K562 (cell line): Measurements from ENCODE around the gene ANKRD13C. TPM values are rescaled to one million over a fixed set of nuclear protein-coding genes. Genes with fewer than 3 reads are reported as not detected.

Experiments
- ATF1 ChIP-seq, 2 experiments: fragments of 450-650 bp in 1 of 2; IDR thresholded peaks; 2 replicates each; pipeline ENCODE4 v1.6.1; 2016; ENCODE audit warnings: missing compliant biosample characterization in 1 of 2, missing genetic modification characterization in 1 of 2
- CBFA2T3 ChIP-seq: fragments of 450-650 bp; IDR thresholded peaks from 2 replicates; pipeline ENCODE4 v1.6.1; 2017
- DPF2 ChIP-seq: fragments of 450-650 bp; IDR thresholded peaks from 2 replicates; pipeline ENCODE4 v1.6.1; 2016
- ESRRA ChIP-seq: fragments of 450-650 bp; IDR thresholded peaks from 2 replicates; pipeline ENCODE4 v1.6.1; 2014; ENCODE audit warnings: low read depth, mild to moderate bottlenecking, moderate library complexity, borderline replicate concordance
- ESRRB ChIP-seq: fragments of 250-450 bp; sonication (Bioruptor Pico); IDR thresholded peaks from 2 replicates; pipeline ENCODE4 v1.5.0; 2020; ENCODE audit warnings: mild to moderate bottlenecking, moderate library complexity, borderline replicate concordance
- FOXA3 ChIP-seq, 2 experiments: fragments of 450-650 bp in 1 of 2; sonication (generic) in 1 of 2; formaldehyde crosslinking; IDR thresholded peaks in 1 of 2; conservative IDR thresholded peaks in 1 of 2; 2 replicates each; pipeline versions ENCODE4 v1.4.0 to v1.8.0; 2020 to 2022; ENCODE audit warnings: mild to moderate bottlenecking in 2 of 2, missing genetic modification reagents in 1 of 2
- POLR3G ChIP-seq: IDR thresholded peaks from 2 replicates; pipeline ENCODE4 v1.6.1; 2011; ENCODE audit not compliant: insufficient read length, insufficient replicate concordance; ENCODE audit errors: extremely low read depth
- SMARCB1 ChIP-seq: IDR thresholded peaks from 2 replicates; pipeline ENCODE4 v1.6.1; 2011; ENCODE audit warnings: improper control_type of control experiment, low read depth; ENCODE audit not compliant: insufficient read length
- XRCC5 ChIP-seq: fragments of 200-400 bp; formaldehyde crosslinking; IDR thresholded peaks from 2 replicates; pipeline ENCODE4 v1.6.1; 2017; ENCODE audit warnings: low read depth, mild to moderate bottlenecking, low read length
- ZNF407 ChIP-seq: fragments of 450-650 bp; IDR thresholded peaks from 2 replicates; pipeline ENCODE4 v1.6.1; 2016; ENCODE audit warnings: low read depth
- ZNF589 ChIP-seq: fragments of 200-800 bp; sonication (Bioruptor generic); IDR thresholded peaks from 2 replicates; pipeline ENCODE4 v1.6.1; 2016; ENCODE audit warnings: low read depth, missing genetic modification characterization, missing compliant biosample characterization
- polyA plus RNA-seq, 8 experiments: library from polyadenylated mRNA; depleted of rRNA in 4 of 8; stranded (reverse) in 5 of 8; unstranded in 3 of 8; fragments of >200 nt; fragmentation: Nextera tagmentation in 2 of 8; fragmentation: Illumina TruSeq in 1 of 8; extraction: Ambion mirVana in 2 of 8; extraction: Trizol in 1 of 8; gene quantifications; 2 replicates each; pipeline versions ENCODE4 v1.2.1 to v1.2.3, GENCODE V29; 2011 to 2014; ENCODE audit warnings: inconsistent platforms in 1 of 8, missing spikeins in 1 of 8
- total RNA-seq, 7 experiments: library from RNA; depleted of rRNA in 6 of 7; stranded (reverse); fragments of >200 nt in 6 of 7; fragmentation: Illumina TruSeq in 2 of 7; extraction: Trizol in 2 of 7; gene quantifications; 2 replicates each; pipeline versions ENCODE4 v1.2.1 to v1.2.3, GENCODE V29; 2011 to 2021; ENCODE audit warnings: low replicate concordance in 1 of 7
- TF ChIP-seq, protein P1 (sequence below): fragments of 450-650 bp; IDR thresholded peaks from 2 replicates; pipeline ENCODE4 v1.6.1; 2018; ENCODE audit warnings: mild to moderate bottlenecking, low read depth; ENCODE audit not compliant: partially characterized antibody

ANKRD13C gene
- total and polyA plus RNA-seq, 9 of the 15 experiments (the other 6 are each of a cell fraction or from before 2014, with no cell fraction given), result 3.4 to 22.8 (median 12.5) TPM

DNA sequence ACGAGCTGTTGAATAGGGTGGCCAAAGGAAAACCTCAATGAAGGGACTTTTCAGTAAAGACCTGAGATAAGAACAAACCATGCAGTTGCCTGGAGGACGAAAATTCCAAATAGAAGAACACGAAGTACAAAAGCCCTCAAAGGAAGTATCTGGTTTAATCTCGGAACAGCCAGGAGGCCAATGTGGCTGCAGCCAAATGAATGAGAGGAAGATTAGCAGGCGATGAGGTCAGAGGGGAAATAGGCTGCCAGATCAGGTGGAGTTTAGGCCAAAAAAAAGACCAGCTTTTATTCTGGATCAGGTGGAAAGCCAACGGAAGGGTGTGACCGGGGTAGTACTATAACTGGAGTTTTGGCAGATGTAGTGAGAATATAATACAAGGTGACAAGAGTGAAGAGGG lies 89.7 kb downstream of the ANKRD13C start (continued):
- TF ChIP-seq, protein P1, sequence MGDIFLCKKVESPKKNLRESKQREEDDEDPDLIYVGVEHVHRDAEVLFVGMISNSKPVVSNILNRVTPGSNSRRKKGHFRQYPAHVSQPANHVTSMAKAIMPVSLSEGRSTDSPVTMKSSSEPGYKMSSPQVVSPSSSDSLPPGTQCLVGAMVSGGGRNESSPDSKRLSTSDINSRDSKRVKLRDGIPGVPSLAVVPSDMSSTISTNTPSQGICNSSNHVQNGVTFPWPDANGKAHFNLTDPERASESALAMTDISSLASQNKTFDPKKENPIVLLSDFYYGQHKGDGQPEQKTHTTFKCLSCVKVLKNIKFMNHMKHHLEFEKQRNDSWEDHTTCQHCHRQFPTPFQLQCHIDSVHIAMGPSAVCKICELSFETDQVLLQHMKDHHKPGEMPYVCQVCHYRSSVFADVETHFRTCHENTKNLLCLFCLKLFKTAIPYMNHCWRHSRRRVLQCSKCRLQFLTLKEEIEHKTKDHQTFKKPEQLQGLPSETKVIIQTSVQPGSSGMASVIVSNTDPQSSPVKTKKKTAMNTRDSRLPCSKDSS, result no peak
- no peak for TF ChIP-seq ZNF589
- TF ChIP-seq POLR3G, result no peak
- no peak for TF ChIP-seq FOXA3 (CRISPR knock-in tag; conservative IDR thresholded peaks at IDR 0.05 in 1 of 2, IDR thresholded peaks at IDR 0.05 in 1 of 2)
- TF ChIP-seq CBFA2T3, result peak; percentile 47
- no peak for TF ChIP-seq ESRRB
- TF ChIP-seq DPF2, result 0 out of 2 replicates have a peak, but pooled peaks have one; percentile 15
- TF ChIP-seq ZNF407, result no peak
- TF ChIP-seq XRCC5, result no peak
- TF ChIP-seq ESRRA, result no peak
- no peak for TF ChIP-seq SMARCB1
- no peak for TF ChIP-seq ATF1 (CRISPR knock-in tag; IDR thresholded peaks at IDR 0.05)
- TF ChIP-seq ATF1 (tag; IDR thresholded peaks at IDR 0.05), result no peak
- TF ChIP-seq, all 486 proteins: peak for 6
